GM06990 (cell line): ENCODE measurements around the gene TNS3.

Experiments
- DNase-seq: peaks from one replicate; pipeline ENCODE4 v3.0.0-alpha.2; 2011; ENCODE audit not compliant: insufficient read length; ENCODE audit errors: extremely low read depth
- H3K27me3 ChIP-seq: replicated peaks from 2 replicates; pipeline ENCODE4 v1.6.0; 2011; ENCODE audit warnings: low read length; ENCODE audit not compliant: control insufficient read depth, insufficient read depth
- H3K36me3 ChIP-seq: 2 replicates; pipeline ENCODE4 v1.5.1; 2011; ENCODE audit warnings: low read length; ENCODE audit not compliant: control insufficient read depth, insufficient read depth
- H3K4me3 ChIP-seq: replicated peaks from 2 replicates; pipeline ENCODE4 v1.5.1; 2011; ENCODE audit warnings: low read depth, mild to moderate bottlenecking, control low read depth, low read length
- TF ChIP-seq, protein P1 (sequence below): IDR thresholded peaks from 2 replicates; pipeline ENCODE4 v1.5.1; 2011; ENCODE audit warnings: low read length, control low read depth, mild to moderate bottlenecking, inconsistent platforms; ENCODE audit not compliant: insufficient read depth, poor library complexity, severe bottlenecking

TNS3 gene

DNA sequence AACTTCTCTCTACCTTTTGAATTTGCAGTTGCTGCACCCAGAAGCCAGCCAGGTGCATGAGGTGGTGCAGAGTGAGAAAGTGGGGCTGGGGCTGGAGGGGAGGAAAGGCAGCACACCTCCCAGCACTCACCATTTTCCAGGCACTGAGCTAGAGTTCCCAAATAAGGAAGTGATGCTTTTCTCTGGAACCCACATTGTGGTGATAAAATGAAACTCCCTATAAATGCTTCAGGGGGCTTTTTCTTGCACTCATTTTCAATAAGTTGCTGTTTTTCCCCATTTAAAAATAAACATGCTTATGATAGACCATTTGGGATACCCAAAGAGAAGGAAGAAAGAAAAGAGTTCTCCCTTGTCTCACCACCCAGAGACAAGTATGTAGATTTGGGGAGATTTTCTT, 42.8 kb upstream of the TNS3 start:
- peaks cover 3% of the 10 kb centered on the region for H3K27me3 ChIP-seq
- no peak overlapping the region for H3K4me3 ChIP-seq
- DNase-seq = no peak
- TF ChIP-seq, protein P1, sequence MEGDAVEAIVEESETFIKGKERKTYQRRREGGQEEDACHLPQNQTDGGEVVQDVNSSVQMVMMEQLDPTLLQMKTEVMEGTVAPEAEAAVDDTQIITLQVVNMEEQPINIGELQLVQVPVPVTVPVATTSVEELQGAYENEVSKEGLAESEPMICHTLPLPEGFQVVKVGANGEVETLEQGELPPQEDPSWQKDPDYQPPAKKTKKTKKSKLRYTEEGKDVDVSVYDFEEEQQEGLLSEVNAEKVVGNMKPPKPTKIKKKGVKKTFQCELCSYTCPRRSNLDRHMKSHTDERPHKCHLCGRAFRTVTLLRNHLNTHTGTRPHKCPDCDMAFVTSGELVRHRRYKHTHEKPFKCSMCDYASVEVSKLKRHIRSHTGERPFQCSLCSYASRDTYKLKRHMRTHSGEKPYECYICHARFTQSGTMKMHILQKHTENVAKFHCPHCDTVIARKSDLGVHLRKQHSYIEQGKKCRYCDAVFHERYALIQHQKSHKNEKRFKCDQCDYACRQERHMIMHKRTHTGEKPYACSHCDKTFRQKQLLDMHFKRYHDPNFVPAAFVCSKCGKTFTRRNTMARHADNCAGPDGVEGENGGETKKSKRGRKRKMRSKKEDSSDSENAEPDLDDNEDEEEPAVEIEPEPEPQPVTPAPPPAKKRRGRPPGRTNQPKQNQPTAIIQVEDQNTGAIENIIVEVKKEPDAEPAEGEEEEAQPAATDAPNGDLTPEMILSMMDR = no peak
- H3K36me3 ChIP-seq = no peaks in the 10 kb centered on the region

DNA sequence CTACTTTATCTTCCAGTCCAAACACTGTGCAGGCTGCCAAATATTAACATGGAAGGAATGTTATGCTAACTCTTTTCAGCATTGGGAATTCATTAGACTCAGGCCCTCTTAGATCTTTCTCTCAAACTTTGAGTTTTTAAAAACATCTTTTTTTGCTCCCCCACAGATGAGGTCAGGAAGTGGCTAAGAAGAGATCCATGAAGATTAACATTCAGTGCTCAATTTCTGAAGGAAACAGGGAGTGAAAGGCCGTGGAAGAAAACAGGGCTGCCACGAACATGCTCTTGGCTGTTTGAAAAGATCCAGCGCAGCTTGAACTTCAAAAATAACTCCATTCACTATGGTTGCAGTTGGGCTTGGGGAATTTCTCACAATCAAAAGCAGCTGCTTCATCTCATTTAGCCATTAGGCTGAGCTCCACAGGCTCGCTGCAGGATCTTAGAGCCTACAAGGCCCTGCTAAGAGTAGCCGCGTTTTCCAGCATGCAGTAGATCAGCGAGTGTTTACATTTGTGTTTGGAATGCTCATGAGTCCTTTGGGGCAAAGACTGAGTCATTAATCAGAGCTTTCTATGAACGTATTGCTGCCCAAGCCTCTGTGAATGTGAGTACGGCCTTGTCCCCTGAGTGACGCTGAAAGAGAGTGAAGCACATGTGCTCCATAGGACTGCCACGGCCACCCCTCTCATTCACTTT, 41.2 kb upstream of the TNS3 start:
- H3K36me3 ChIP-seq = no peaks in the 10 kb centered on the region
- TF ChIP-seq, protein P1 = no peak
- H3K27me3 ChIP-seq = peaks cover 3% of the 10 kb centered on the region
- no peak overlapping the region for H3K4me3 ChIP-seq
- DNase-seq = no peak

DNA sequence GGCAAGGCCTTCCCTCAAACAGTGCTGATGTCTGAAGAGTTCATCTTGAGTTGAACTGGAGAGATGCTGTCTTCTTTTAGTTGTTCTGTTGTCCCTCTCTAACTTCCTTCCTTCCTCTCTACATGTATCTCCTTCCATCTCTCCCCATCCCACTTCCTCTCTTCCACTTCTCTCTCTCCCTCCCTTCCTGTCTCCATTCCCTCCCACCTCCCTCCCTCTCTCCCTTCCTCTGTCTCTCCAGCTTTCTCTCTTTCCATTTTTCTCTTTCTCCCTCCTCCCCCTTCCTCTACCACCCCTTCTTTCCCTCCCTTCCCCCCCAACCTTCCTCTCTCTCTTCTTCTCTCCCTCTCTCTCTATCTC, 40.7 kb upstream of the TNS3 start:
- Histone ChIP-seq H3K27me3 (peaks cover 3% of the 10 kb centered on the region), H3K36me3 (no peaks in the 10 kb centered on the region), H3K4me3 (no peak overlapping the region)
- DNase-seq = no peak
- TF ChIP-seq, protein P1 = no peak

DNA sequence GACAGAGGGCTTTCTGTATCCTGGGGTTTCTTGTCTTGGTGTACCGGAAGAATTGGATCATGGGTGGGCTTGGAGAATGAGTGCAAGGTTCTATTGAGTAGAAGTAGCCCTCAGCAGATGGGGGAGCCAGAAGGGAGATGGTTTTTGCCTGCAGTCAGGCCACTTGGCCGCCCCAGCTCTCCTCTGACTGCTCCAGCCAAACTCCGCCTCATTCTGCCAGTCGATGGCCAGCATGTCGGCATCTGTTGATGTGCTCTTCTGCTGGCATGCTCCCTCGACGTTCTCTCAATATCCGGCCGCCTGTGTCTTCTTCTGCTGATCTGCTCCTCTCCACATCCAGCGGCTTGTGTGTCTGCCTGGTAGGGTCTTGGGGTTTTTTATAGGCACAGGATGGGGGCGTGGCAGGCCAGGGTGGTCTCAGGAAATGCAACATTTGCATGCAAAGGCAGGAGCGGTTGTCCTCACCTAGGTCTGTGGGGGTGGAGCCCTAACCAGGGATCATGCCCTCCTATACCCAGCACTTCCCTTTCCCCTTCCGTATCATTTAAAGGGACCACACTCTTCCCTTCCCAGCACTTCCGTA, 40.2 kb upstream of the TNS3 start:
- DNase-seq = no peak
- H3K27me3 ChIP-seq = peaks cover 3% of the 10 kb centered on the region
- TF ChIP-seq, protein P1 = no peak
- H3K36me3 ChIP-seq = no peaks in the 10 kb centered on the region
- no peak overlapping the region for H3K4me3 ChIP-seq

DNA sequence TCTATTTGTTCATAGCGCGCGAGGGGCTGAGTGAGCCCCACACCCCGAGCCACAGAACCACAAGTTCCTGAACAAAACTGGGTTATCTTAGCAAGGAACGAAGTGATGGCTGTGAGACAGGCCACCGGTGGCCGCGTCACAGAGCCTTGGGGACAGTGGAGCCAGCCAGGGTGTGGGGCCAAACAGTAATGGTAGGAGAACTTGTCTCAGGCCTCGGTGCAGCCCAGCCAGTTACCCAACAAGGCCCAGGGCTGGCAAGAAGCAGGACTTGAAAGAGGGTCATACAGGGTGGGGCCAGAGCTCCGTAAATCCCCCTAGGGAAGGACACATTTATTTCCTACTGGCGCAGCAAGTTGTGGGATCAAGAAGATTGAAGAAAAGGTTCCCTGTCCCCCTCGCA, 39.4 kb upstream of the TNS3 start:
- TF ChIP-seq, protein P1 = no peak
- Histone ChIP-seq H3K4me3 (no peak overlapping the region), H3K36me3 (no peaks in the 10 kb centered on the region), H3K27me3 (peaks cover 3% of the 10 kb centered on the region)
- no peak for DNase-seq
